PFSK-1 (cell line): Measurements from ENCODE around the gene BHLHE41.

ENCODE experiments used
- POLR2AphosphoS5 ChIP-seq: IDR thresholded peaks from 2 replicates; pipeline ENCODE4 v1.6.1; 2012; ENCODE audit warnings: low read depth, mild to moderate bottlenecking, control low read depth, low read length, moderate library complexity
- TAF1 ChIP-seq: IDR thresholded peaks from 2 replicates; pipeline ENCODE4 v1.6.1; 2012; ENCODE audit warnings: low read length, control low read depth, borderline replicate concordance; ENCODE audit not compliant: insufficient read depth
- TF ChIP-seq, protein P1 (sequence below), 2 experiments: IDR thresholded peaks; 2 replicates each; pipeline versions ENCODE4 v1.6.1 to v1.8.0; 2011 to 2012; ENCODE audit warnings: low read depth in 2 of 2, low read length in 2 of 2, control low read depth in 1 of 2, inconsistent platforms in 1 of 2, mild to moderate bottlenecking in 1 of 2, moderate library complexity in 1 of 2; ENCODE audit not compliant: insufficient read depth in 1 of 2

DNA sequence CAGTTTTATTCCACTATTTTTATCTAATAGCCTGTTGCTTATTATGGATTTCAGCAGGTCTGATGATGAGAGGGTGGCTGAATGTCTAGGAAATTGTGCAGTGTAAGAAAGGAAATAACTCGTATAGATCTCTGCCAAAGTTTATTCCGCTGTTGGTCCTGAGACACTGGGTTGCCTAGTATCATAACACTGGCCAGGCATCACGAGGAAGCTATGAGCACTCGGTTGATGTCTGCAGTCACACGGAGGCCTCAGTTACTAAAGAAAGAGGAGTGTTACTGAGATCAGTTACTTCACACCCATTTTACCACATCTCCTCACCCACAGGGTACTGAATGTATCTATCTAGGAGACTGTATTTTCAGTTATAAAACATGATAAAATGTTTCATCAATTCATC lies 21.9 kb downstream of the BHLHE41 start:
- no peak for TF ChIP-seq POLR2AphosphoS5
- TF ChIP-seq, protein P1, sequence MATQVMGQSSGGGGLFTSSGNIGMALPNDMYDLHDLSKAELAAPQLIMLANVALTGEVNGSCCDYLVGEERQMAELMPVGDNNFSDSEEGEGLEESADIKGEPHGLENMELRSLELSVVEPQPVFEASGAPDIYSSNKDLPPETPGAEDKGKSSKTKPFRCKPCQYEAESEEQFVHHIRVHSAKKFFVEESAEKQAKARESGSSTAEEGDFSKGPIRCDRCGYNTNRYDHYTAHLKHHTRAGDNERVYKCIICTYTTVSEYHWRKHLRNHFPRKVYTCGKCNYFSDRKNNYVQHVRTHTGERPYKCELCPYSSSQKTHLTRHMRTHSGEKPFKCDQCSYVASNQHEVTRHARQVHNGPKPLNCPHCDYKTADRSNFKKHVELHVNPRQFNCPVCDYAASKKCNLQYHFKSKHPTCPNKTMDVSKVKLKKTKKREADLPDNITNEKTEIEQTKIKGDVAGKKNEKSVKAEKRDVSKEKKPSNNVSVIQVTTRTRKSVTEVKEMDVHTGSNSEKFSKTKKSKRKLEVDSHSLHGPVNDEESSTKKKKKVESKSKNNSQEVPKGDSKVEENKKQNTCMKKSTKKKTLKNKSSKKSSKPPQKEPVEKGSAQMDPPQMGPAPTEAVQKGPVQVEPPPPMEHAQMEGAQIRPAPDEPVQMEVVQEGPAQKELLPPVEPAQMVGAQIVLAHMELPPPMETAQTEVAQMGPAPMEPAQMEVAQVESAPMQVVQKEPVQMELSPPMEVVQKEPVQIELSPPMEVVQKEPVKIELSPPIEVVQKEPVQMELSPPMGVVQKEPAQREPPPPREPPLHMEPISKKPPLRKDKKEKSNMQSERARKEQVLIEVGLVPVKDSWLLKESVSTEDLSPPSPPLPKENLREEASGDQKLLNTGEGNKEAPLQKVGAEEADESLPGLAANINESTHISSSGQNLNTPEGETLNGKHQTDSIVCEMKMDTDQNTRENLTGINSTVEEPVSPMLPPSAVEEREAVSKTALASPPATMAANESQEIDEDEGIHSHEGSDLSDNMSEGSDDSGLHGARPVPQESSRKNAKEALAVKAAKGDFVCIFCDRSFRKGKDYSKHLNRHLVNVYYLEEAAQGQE (IDR thresholded peaks at IDR 0.05; ENCODE audit: insufficient read depth in 1 of 2, low read depth in 2 of 2, low read length in 2 of 2): no peak
- no peak for TF ChIP-seq TAF1
